Measurements from ENCODE around the gene MED28. TPM values are rescaled to one million over a fixed set of nuclear protein-coding genes. Genes with fewer than 3 reads are reported as not detected.

The MED28 gene
- total RNA-seq, 4 donors from 2014 or later = 11.8 to 22.8 (median 14.2) TPM

DNA sequence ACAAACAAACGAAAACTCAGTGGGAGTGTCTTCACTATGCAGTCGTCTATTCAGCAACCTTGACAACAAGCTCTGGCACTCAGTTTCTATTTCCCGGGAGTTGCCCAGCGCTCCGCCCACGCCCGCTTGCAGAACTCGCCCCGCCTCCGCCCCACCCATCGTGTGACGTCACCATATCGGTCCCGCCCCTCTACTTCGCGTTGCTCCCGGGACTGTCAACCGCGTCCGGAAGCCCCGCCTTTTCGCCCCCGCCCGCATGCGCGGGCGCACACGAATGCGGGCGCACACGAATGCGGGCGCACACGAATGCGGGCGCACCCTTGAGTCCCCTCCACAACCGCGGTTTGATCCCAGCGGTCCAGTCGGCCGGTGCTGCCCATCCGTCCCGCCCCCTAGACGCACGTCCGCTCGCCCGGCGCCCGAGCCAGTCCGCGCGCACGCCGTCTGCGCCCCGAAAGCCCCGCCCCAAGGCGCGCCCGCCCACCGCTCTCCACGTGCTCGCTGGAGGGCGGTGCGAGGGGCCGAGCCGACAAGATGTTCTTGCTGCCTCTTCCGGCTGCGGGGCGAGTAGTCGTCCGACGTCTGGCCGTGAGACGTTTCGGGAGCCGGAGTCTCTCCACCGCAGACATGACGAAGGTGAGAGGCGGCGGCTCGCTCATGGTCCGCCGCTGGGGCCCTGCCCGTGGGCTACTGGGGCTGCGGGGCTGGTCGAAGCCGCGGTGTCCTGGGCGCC is 37.3 kb upstream of the MED28 start, which contains the start of gene LAP3:
Gene LAP3 (plus strand): TSS at position 267 of the 733 bp plus-strand sequence. CDS start 268 bp downstream, at position 535.
- Histone ChIP-seq H3K4me1 (peaks cover 25 to 41% (median 34%) of the 10 kb centered on the region in 4 donors), H3K27ac (replicated peaks in 1 of 4) (peak within 1 kb of the TSS; percentile 89 to 97 (median 93)), H3K27me3 (no peaks in the 10 kb centered on the region), H3K36me3 (peaks cover 5 to 26% (median 15%) of the 10 kb centered on the region in 4 donors), H3K4me3 (peak within 1 kb of the TSS; percentile 73 to 88 (median 78)), H3K9me3 (no peaks in the 10 kb centered on the region)
- TF ChIP-seq EP300 (IDR thresholded peaks at IDR 0.05) (no peak), POLR2AphosphoS5 (IDR thresholded peaks at IDR 0.05) (peak; percentile 94 to 95), POLR2A (IDR thresholded peaks at IDR 0.05; ENCODE audit: low read depth) (peak; percentile 60)
- TF ChIP-seq, protein P1, sequence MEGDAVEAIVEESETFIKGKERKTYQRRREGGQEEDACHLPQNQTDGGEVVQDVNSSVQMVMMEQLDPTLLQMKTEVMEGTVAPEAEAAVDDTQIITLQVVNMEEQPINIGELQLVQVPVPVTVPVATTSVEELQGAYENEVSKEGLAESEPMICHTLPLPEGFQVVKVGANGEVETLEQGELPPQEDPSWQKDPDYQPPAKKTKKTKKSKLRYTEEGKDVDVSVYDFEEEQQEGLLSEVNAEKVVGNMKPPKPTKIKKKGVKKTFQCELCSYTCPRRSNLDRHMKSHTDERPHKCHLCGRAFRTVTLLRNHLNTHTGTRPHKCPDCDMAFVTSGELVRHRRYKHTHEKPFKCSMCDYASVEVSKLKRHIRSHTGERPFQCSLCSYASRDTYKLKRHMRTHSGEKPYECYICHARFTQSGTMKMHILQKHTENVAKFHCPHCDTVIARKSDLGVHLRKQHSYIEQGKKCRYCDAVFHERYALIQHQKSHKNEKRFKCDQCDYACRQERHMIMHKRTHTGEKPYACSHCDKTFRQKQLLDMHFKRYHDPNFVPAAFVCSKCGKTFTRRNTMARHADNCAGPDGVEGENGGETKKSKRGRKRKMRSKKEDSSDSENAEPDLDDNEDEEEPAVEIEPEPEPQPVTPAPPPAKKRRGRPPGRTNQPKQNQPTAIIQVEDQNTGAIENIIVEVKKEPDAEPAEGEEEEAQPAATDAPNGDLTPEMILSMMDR (IDR thresholded peaks at IDR 0.05) = peak in 1 of 3 experiments; percentile 6
- peak; percentile 100 for DNase-seq (ENCODE audit: extremely low spot score)
- intact Hi-C loops (cut with DNase I) = loop anchor here (1.0 to 5.0 kb wide), 4 partner anchors 37 to 445 kb away; partner anchors contain the start of genes DCAF16, LCORL, MED28 and NCAPG
- WGBS = 0% methylated on average over 2 of the region's 91 CpGs

DNA sequence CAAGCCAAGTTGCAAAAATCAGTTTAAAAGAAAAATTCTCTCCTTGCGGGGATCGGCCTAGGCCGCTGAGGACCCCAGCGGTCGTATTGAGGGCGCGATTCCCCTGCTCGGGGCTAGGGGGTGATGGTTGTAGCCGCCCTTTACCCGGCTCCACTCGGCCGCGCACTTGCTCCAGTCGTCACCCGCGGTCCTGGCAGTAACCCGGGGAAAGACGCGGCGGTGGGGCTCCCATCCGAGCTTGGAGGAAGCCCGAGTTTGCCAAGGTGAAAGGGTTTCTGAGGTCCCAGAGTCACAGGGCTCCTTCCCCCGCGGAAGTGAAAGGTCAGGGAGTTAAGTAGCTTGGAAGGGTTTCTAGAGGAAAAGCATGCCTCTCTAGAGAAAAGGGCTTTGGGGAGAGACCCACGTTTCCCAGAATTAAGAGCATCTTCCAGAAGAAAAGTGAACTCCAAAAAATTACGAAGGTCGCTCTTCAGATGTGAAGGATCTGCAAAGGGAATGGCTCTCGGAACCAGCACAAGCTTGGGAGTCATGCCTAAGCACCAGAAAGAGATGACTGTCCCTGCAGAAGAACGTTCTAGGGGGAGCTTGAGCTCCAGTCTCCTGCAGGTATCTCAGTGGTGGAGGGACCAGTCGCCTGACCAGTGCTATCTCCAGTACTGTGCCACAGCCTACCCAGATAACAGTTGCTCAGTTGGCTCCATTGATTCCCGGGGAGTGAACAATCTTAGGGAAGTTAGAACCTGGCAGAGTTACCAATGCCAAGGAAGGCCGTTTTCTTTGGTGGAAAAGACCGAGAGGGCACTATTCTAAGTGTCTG is 36.6 kb upstream of the MED28 start:
- TF ChIP-seq EP300 (IDR thresholded peaks at IDR 0.05) = no peak
- TF ChIP-seq, protein P1 (IDR thresholded peaks at IDR 0.05) = peak in 1 of 3 experiments; percentile 1
- H3K27me3 ChIP-seq = no peaks in the 10 kb centered on the region
- intact Hi-C loops (cut with DNase I) = loop anchor here (1.0 to 5.0 kb wide), 4 partner anchors 36 to 444 kb away; partner anchors contain the start of genes DCAF16, LCORL, MED28 and NCAPG

DNA sequence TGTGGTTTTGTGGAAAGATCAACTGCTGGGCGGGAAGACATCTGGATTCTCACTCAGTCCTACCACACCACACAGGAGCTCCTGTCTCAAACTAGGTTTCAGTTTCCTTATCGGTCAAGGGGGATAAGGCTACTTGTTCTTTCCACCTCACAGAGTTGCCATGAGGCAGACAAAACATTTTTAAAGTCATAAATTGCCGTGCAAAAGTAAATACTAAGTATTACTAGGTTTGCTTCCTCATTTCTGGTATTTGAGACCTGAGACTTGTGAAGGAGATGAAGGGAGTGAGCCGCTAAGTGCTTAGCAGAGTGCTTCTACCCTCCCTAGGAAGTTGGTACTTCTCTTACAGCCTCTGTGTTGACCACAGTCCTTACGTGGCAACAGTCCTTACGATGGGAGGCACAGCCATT is 36.0 kb upstream of the MED28 start:
- Histone ChIP-seq H3K4me3 (peak overlapping the region; percentile 73 to 88 (median 78)), H3K27ac (replicated peaks in 1 of 4) (peak overlapping the region; percentile 89 to 97 (median 93)), H3K4me1 (peaks cover 25 to 41% (median 34%) of the 10 kb centered on the region in 4 donors), H3K36me3 (peaks cover 15 to 40% (median 29%) of the 10 kb centered on the region in 4 donors), H3K9me3 (no peaks in the 10 kb centered on the region), H3K27me3 (no peaks in the 10 kb centered on the region)
- no peak for DNase-seq (ENCODE audit: extremely low spot score)
- intact Hi-C loops (cut with DNase I) = loop anchor here (5.0 kb wide), 2 partner anchors 234 to 444 kb away; partner anchors contain the start of genes DCAF16, LCORL and NCAPG
- WGBS = 65% methylated on average over 6 of the region's 6 CpGs
- TF ChIP-seq POLR2AphosphoS5 (IDR thresholded peaks at IDR 0.05) = no peak
- no peak for TF ChIP-seq POLR2A (IDR thresholded peaks at IDR 0.05; ENCODE audit: low read depth)
- TF ChIP-seq, protein P1 (IDR thresholded peaks at IDR 0.05) = no peak
- no peak for TF ChIP-seq EP300 (IDR thresholded peaks at IDR 0.05)

More for the DNA sequence above, 36.6 kb upstream of the MED28 start:
- H3K4me1 ChIP-seq = peaks cover 25 to 41% (median 34%) of the 10 kb centered on the region in 4 donors
- peaks cover 10 to 34% (median 23%) of the 10 kb centered on the region in 4 donors for H3K36me3 ChIP-seq
- 8% methylated on average over 28 of the region's 33 CpGs for WGBS
- peak overlapping the region; percentile 73 to 88 (median 78) for H3K4me3 ChIP-seq
- no peaks in the 10 kb centered on the region for H3K9me3 ChIP-seq
- H3K27ac ChIP-seq (replicated peaks in 1 of 4) = peak overlapping the region; percentile 89 to 97 (median 93)
- peak; percentile 94 for DNase-seq (ENCODE audit: extremely low spot score)

- H3K9me3 ChIP-seq = no peaks in the 10 kb centered on the region
- H3K4me3 ChIP-seq = no peak overlapping the region
- H3K4me1 ChIP-seq = peaks cover 25 to 41% (median 34%) of the 10 kb centered on the region in 4 donors
- intact Hi-C loops (cut with DNase I) = no loop called here
- 73% methylated on average over 7 of the region's 7 CpGs for WGBS
- H3K27ac ChIP-seq (replicated peaks in 1 of 4) = peak overlapping the region in 2 of 4 donors; percentile 19 to 90
- no peaks in the 10 kb centered on the region for H3K27me3 ChIP-seq
- TF ChIP-seq, protein P1 (IDR thresholded peaks at IDR 0.05) = no peak
- no peak for TF ChIP-seq POLR2AphosphoS5 (IDR thresholded peaks at IDR 0.05)
- TF ChIP-seq EP300 (IDR thresholded peaks at IDR 0.05) = no peak
- TF ChIP-seq POLR2A (IDR thresholded peaks at IDR 0.05; ENCODE audit: low read depth) = no peak
- DNase-seq (ENCODE audit: extremely low spot score) = no peak
- peaks cover 38 to 64% (median 54%) of the 10 kb centered on the region in 4 donors for H3K36me3 ChIP-seq
These were observed 33.5 kb upstream of the MED28 start for GRCh38 chr4:17580969-17581368.

All from esophagus muscularis mucosa (tissue), 4 donors.